GM13977 (cell line): ENCODE data around the gene SP4.

Experiments used
- DNase-seq: peaks from one replicate; pipeline ENCODE4 v3.0.0; 2012; ENCODE audit warnings: low spot score
- CTCF ChIP-seq: IDR thresholded peaks from 2 replicates; pipeline ENCODE4 v1.5.1; 2012; ENCODE audit warnings: mild to moderate bottlenecking, control low read depth; ENCODE audit not compliant: insufficient read depth; ENCODE audit errors: extremely low read depth, missing control alignments
- in situ Hi-C: fragments of 300-500 bp; cut with MboI; formaldehyde crosslinking; loops from one replicate; pipeline ENCODE4 v1.12.0; 2022; ENCODE audit warnings: low sequenced_read_pairs, low pct_unique_long_range_greater_than_20kb, mixed read lengths, inconsistent platforms; ENCODE audit not compliant: unreplicated experiment

The SP4 gene

GRCh38 chr7:21425290-21425689 is 2.6 kb upstream of the SP4 start:
- in situ Hi-C loops, result no loop called here
- TF ChIP-seq CTCF, result no peak
- DNase-seq, result no peak

GRCh38 chr7:21426286-21427181 is 1.3 kb upstream of the SP4 start:
- TF ChIP-seq CTCF, result no peak
- DNase-seq, result no peak
- in situ Hi-C loops, result no loop called here

GRCh38 chr7:21427182-21427870 is 557 bp upstream of the SP4 start:
- TF ChIP-seq CTCF, result no peak
- DNase-seq, result peak; percentile 98
- in situ Hi-C loops, result no loop called here

- DNase-seq, result no peak
- TF ChIP-seq CTCF, result no peak
- in situ Hi-C loops, result no loop called here
Measured at GRCh38 chr7:21428659-21428941, 717 bp downstream of the SP4 start.

- in situ Hi-C loops, result no loop called here
- no peak for TF ChIP-seq CTCF
- DNase-seq, result no peak
Measured at GRCh38 chr7:21429021-21429420, 1.1 kb downstream of the SP4 start.

GRCh38 chr7:21429786-21430574 is 2.1 kb downstream of the SP4 start:
- no peak for TF ChIP-seq CTCF
- DNase-seq, result no peak
- in situ Hi-C loops, result no loop called here
